ENCODE data around the gene MCRIP1. TPM values are rescaled to one million over a fixed set of nuclear protein-coding genes. Genes with fewer than 3 reads are reported as not detected.

The MCRIP1 gene
- total and polyA plus RNA-seq, 9 of the 15 experiments (the other 6 are each of a cell fraction or from before 2014, with no cell fraction given), result 0.39 to 35.8 (median 9.7) TPM

DNA sequence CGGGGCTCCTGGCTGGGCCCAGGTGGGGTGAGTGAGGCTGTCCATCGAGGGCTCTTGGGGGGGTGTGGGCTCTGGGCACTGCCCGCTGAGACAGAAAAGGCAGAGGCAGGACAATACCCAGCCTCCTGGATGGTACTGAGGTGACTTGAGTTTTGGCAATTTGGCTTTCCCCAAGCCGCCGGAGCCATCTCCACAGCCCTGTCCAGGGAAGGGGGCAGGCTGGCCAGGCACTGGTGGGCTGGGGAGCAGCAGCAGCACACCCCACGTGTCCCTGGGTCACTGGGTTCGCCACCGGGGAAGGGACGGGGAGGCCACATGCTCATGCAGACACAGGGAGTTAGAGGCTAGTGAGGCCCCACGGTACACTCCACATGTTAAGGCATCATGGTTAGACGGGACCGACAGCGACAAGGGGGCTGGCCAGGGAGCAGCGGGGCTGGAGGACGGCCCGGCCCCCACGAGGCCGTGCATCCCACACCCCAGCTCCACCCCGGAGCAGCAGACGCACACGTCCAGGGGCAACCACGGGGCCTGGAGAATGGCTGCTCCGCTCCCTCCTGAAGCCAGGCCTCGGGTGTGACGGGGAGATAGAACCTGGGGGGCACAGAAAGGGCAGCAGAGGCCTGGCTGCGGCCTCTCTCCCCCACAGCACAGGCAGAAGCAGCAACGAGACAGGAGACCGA, 35.0 kb upstream of the MCRIP1 start (continued):
- TF ChIP-seq, protein P1, sequence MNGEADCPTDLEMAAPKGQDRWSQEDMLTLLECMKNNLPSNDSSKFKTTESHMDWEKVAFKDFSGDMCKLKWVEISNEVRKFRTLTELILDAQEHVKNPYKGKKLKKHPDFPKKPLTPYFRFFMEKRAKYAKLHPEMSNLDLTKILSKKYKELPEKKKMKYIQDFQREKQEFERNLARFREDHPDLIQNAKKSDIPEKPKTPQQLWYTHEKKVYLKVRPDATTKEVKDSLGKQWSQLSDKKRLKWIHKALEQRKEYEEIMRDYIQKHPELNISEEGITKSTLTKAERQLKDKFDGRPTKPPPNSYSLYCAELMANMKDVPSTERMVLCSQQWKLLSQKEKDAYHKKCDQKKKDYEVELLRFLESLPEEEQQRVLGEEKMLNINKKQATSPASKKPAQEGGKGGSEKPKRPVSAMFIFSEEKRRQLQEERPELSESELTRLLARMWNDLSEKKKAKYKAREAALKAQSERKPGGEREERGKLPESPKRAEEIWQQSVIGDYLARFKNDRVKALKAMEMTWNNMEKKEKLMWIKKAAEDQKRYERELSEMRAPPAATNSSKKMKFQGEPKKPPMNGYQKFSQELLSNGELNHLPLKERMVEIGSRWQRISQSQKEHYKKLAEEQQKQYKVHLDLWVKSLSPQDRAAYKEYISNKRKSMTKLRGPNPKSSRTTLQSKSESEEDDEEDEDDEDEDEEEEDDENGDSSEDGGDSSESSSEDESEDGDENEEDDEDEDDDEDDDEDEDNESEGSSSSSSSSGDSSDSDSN (IDR thresholded peaks at IDR 0.05; ENCODE audit: borderline replicate concordance in 1 of 2, low read depth in 2 of 2, low read length in 2 of 2), result peak in 1 of 2 experiments; percentile 73; a peak in 1 of 4 replicates
- 0 out of 2 replicates have a peak, but pooled peaks have one; percentile 9 for TF ChIP-seq OTX1 (CRISPR knock-in tag; IDR thresholded peaks at IDR 0.05)
- TF ChIP-seq GATAD2A (IDR thresholded peaks at IDR 0.05), result 0 out of 2 replicates have a peak, but pooled peaks have one; percentile 11
- TF ChIP-seq CREB1 (IDR thresholded peaks at IDR 0.05), result peak; percentile 6; the same call in 1 of the 2 replicates
- no peak for TF ChIP-seq CREB1 (CRISPR knock-in tag; IDR thresholded peaks at IDR 0.05)
- no peak for TF ChIP-seq MCM7 (IDR thresholded peaks at IDR 0.05)
- TF ChIP-seq LCOR (CRISPR knock-in tag; IDR thresholded peaks at IDR 0.05), result 0 out of 2 replicates have a peak, but pooled peaks have one; percentile 18
- TF ChIP-seq ZNF76 (CRISPR knock-in tag; IDR thresholded peaks at IDR 0.05; ENCODE audit: borderline replicate concordance), result peak; percentile 61; the same call in 1 of the 2 replicates
- peak; percentile 15; the same call in 1 of the 2 replicates for TF ChIP-seq CTBP1 (IDR thresholded peaks at IDR 0.05; ENCODE audit: borderline replicate concordance)
- TF ChIP-seq PRMT5 (CRISPR knock-in tag; IDR thresholded peaks at IDR 0.05), result no peak
- no peak for TF ChIP-seq NRF1 (conservative IDR thresholded peaks at IDR 0.05 in 1 of 2, IDR thresholded peaks at IDR 0.05 in 1 of 2)
- 0 out of 2 replicates have a peak, but pooled peaks have one; percentile 7 for TF ChIP-seq KDM2B (CRISPR knock-in tag; IDR thresholded peaks at IDR 0.05)
- TF ChIP-seq, protein P2, sequence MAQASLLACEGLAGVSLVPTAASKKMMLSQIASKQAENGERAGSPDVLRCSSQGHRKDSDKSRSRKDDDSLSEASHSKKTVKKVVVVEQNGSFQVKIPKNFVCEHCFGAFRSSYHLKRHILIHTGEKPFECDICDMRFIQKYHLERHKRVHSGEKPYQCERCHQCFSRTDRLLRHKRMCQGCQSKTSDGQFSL (CRISPR knock-in tag; IDR thresholded peaks at IDR 0.05), result peak; percentile 66; the same call in 1 of the 2 replicates
- TF ChIP-seq, protein P2 (tag; IDR thresholded peaks at IDR 0.05), result no peak
- TF ChIP-seq BMI1 (IDR thresholded peaks at IDR 0.05; ENCODE audit: low read length), result no peak
- TF ChIP-seq TFAM (CRISPR knock-in tag; conservative IDR thresholded peaks at IDR 0.05), result no peak
- TF ChIP-seq MYBL2 (IDR thresholded peaks at IDR 0.05; ENCODE audit: low read depth), result no peak
- no peak for TF ChIP-seq MYBL2 (CRISPR knock-in tag; IDR thresholded peaks at IDR 0.05; ENCODE audit: borderline replicate concordance)
- TF ChIP-seq RBM22 (IDR thresholded peaks at IDR 0.05; ENCODE audit: low read depth, low read length, poor library complexity, severe bottlenecking), result peak; percentile 93
- TF ChIP-seq, protein P3, sequence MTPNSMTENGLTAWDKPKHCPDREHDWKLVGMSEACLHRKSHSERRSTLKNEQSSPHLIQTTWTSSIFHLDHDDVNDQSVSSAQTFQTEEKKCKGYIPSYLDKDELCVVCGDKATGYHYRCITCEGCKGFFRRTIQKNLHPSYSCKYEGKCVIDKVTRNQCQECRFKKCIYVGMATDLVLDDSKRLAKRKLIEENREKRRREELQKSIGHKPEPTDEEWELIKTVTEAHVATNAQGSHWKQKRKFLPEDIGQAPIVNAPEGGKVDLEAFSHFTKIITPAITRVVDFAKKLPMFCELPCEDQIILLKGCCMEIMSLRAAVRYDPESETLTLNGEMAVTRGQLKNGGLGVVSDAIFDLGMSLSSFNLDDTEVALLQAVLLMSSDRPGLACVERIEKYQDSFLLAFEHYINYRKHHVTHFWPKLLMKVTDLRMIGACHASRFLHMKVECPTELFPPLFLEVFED (CRISPR knock-in tag; conservative IDR thresholded peaks at IDR 0.05), result no peak
- no peak for TF ChIP-seq SMAD3 (CRISPR knock-in tag; conservative IDR thresholded peaks at IDR 0.05)

Measured in K562 (cell line).